ENCODE measurements around the gene LYRM4.

DNA sequence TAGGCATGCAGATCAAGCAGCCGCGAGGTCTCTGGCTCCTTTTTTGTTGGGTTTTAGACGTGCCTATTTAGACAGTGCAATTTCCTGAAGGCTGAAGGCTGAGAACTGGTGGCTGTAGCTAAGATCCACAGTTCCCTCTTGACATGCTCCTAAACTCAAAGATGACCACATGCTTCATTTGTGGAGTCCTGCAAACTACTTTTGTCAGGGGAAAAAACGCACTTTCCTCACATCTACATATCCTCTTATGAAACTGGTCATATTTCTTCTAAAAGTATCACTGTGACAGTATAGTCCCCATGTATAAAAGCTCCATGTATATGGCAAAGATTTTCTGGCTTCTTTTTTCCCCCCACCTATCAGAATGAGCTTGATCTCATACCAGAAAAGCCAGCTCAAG is 30.7 kb downstream of the LYRM4 start:
- no peak for TF ChIP-seq ZNF10 (tag by site-specific recombination; IDR thresholded peaks at IDR 0.05)
- TF ChIP-seq, protein P1, sequence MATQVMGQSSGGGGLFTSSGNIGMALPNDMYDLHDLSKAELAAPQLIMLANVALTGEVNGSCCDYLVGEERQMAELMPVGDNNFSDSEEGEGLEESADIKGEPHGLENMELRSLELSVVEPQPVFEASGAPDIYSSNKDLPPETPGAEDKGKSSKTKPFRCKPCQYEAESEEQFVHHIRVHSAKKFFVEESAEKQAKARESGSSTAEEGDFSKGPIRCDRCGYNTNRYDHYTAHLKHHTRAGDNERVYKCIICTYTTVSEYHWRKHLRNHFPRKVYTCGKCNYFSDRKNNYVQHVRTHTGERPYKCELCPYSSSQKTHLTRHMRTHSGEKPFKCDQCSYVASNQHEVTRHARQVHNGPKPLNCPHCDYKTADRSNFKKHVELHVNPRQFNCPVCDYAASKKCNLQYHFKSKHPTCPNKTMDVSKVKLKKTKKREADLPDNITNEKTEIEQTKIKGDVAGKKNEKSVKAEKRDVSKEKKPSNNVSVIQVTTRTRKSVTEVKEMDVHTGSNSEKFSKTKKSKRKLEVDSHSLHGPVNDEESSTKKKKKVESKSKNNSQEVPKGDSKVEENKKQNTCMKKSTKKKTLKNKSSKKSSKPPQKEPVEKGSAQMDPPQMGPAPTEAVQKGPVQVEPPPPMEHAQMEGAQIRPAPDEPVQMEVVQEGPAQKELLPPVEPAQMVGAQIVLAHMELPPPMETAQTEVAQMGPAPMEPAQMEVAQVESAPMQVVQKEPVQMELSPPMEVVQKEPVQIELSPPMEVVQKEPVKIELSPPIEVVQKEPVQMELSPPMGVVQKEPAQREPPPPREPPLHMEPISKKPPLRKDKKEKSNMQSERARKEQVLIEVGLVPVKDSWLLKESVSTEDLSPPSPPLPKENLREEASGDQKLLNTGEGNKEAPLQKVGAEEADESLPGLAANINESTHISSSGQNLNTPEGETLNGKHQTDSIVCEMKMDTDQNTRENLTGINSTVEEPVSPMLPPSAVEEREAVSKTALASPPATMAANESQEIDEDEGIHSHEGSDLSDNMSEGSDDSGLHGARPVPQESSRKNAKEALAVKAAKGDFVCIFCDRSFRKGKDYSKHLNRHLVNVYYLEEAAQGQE (tag by site-specific recombination; IDR thresholded peaks at IDR 0.05): no peak
- TF ChIP-seq CTCF (tag by site-specific recombination; IDR thresholded peaks at IDR 0.05): no peak
- TF ChIP-seq, protein P2, sequence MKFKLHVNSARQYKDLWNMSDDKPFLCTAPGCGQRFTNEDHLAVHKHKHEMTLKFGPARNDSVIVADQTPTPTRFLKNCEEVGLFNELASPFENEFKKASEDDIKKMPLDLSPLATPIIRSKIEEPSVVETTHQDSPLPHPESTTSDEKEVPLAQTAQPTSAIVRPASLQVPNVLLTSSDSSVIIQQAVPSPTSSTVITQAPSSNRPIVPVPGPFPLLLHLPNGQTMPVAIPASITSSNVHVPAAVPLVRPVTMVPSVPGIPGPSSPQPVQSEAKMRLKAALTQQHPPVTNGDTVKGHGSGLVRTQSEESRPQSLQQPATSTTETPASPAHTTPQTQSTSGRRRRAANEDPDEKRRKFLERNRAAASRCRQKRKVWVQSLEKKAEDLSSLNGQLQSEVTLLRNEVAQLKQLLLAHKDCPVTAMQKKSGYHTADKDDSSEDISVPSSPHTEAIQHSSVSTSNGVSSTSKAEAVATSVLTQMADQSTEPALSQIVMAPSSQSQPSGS (tag by site-specific recombination; IDR thresholded peaks at IDR 0.05; ENCODE audit: low read depth): no peak
- TF ChIP-seq ZNF558 (tag by site-specific recombination; IDR thresholded peaks at IDR 0.05): no peak
- TF ChIP-seq ZBTB21 (tag by site-specific recombination; IDR thresholded peaks at IDR 0.05): no peak
- TF ChIP-seq, protein P3, sequence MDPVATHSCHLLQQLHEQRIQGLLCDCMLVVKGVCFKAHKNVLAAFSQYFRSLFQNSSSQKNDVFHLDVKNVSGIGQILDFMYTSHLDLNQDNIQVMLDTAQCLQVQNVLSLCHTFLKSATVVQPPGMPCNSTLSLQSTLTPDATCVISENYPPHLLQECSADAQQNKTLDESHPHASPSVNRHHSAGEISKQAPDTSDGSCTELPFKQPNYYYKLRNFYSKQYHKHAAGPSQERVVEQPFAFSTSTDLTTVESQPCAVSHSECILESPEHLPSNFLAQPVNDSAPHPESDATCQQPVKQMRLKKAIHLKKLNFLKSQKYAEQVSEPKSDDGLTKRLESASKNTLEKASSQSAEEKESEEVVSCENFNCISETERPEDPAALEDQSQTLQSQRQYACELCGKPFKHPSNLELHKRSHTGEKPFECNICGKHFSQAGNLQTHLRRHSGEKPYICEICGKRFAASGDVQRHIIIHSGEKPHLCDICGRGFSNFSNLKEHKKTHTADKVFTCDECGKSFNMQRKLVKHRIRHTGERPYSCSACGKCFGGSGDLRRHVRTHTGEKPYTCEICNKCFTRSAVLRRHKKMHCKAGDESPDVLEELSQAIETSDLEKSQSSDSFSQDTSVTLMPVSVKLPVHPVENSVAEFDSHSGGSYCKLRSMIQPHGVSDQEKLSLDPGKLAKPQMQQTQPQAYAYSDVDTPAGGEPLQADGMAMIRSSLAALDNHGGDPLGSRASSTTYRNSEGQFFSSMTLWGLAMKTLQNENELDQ (tag by site-specific recombination; IDR thresholded peaks at IDR 0.05; ENCODE audit: low read depth): no peak
- TF ChIP-seq GLI4 (tag by site-specific recombination; IDR thresholded peaks at IDR 0.05): no peak
- TF ChIP-seq, protein P4, sequence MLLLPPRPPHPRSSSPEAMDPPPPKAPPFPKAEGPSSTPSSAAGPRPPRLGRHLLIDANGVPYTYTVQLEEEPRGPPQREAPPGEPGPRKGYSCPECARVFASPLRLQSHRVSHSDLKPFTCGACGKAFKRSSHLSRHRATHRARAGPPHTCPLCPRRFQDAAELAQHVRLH (tag by site-specific recombination; IDR thresholded peaks at IDR 0.05): no peak
- TF ChIP-seq ZNF521 (tag by site-specific recombination; IDR thresholded peaks at IDR 0.05): no peak

All from HEK293 (cell line).